ENCODE data around the gene PTGR2. TPM values are rescaled to one million over a fixed set of nuclear protein-coding genes. Genes with fewer than 3 reads are reported as not detected.
A peak's percentile ranks its signal among the peaks of the same experiment; 100 is the strongest.

Gene PTGR2
- total and polyA plus RNA-seq, 2 donors (not counting 1 experiment from before 2014, with no cell fraction given), result 1.2 to 4.5 TPM

GRCh38 chr14:73829526-73830431, 21.9 kb upstream of the PTGR2 start:
- Histone ChIP-seq H3K4me1 (ENCODE audit: control insufficient read depth in 2 of 2, insufficient read depth in 2 of 2, low read length in 2 of 2) (no peaks in the 10 kb centered on the region), H3K4me2 (replicated peaks; ENCODE audit: low read depth, low read length, poor library complexity, severe bottlenecking) (no peak overlapping the region), H3K79me2 (ENCODE audit: control insufficient read depth, insufficient read depth, low read length) (no peaks in the 10 kb centered on the region), H3K9ac (ENCODE audit: low read length) (no peak overlapping the region), H3K27ac (ENCODE audit: low read length in 2 of 2) (no peak overlapping the region), H4K20me1 (ENCODE audit: control insufficient read depth, insufficient read depth, low read length, poor library complexity, severe bottlenecking) (no peaks in the 10 kb centered on the region), H3K9me3 (ENCODE audit: control extremely low read depth in 1 of 3, control insufficient read depth in 2 of 3, insufficient read depth in 1 of 3, low read length in 2 of 3) (no peaks in the 10 kb centered on the region), H2AFZ (ENCODE audit: insufficient read depth, low read depth, low read length, poor library complexity, severe bottlenecking) (peak overlapping the region; percentile 30), H3K4me3 (ENCODE audit: control extremely low read depth in 1 of 5, extremely low read depth in 1 of 5, insufficient read depth in 1 of 5, low read depth in 2 of 5, low read length in 4 of 5) (no peak overlapping the region), H3K36me3 (replicated peaks in 1 of 2; ENCODE audit: control extremely low read depth in 1 of 2, control insufficient read depth in 1 of 2, extremely low read depth in 1 of 2, insufficient read depth in 2 of 2, low read length in 1 of 2) (no peaks in the 10 kb centered on the region), H3K27me3 (replicated peaks in 1 of 4; ENCODE audit: control extremely low read depth in 1 of 4, control insufficient read depth in 3 of 4, insufficient read depth in 4 of 4, low read length in 3 of 4) (no peaks in the 10 kb centered on the region)
- H3K27me3 Mint-ChIP-seq, result no peaks in the 10 kb centered on the region
- no peak for ATAC-seq (ENCODE audit: low read depth)
- peaks cover 4% of the 10 kb centered on the region for H3K4me1 Mint-ChIP-seq
- TF ChIP-seq CTCF (IDR thresholded peaks at IDR 0.05), result no peak
- TF ChIP-seq EZH2 (IDR thresholded peaks at IDR 0.05; ENCODE audit: borderline replicate concordance, insufficient read depth, low read depth, low read length, poor library complexity, severe bottlenecking), result no peak
- no peak overlapping the region for H3K27ac Mint-ChIP-seq
- no peak overlapping the region for H3K4me3 Mint-ChIP-seq
- H3K9me3 Mint-ChIP-seq (ENCODE audit: insufficient read depth), result no peaks in the 10 kb centered on the region
- POLR2A ChIA-PET, result no interaction called here
- CTCF ChIA-PET, result interaction anchor here (0.5 to 13.1 kb wide), 4 partner anchors 21 to 207 kb away, joined by 3 to 299 read pairs (median 6); partner anchors contain the start of genes PTGR2 and ZNF410
- intact Hi-C loops (cut with micrococcal nuclease), result loop anchor here (5.0 kb wide), 1 partner anchor 197 kb away; no protein-coding TSS in a partner anchor
- 96% methylated on average over 3 of the region's 9 CpGs for WGBS (ENCODE audit: insufficient coverage)
- no peak for DNase-seq

- no peaks in the 10 kb centered on the region for H3K4me1 ChIP-seq (ENCODE audit: control insufficient read depth in 2 of 2, insufficient read depth in 2 of 2, low read length in 2 of 2)
- no peaks in the 10 kb centered on the region for H3K27me3 Mint-ChIP-seq
- CTCF ChIA-PET, result interaction anchor here (13.1 kb wide), 1 partner anchor 104 kb away, joined by 299 read pairs; no protein-coding TSS in a partner anchor
- ATAC-seq (ENCODE audit: low read depth) (no peak), DNase-seq (no peak)
- H3K9ac ChIP-seq (ENCODE audit: low read length), result no peak overlapping the region
- no peak overlapping the region for H3K27ac ChIP-seq (ENCODE audit: low read length in 2 of 2)
- POLR2A ChIA-PET, result no interaction called here
- H3K4me2 ChIP-seq (replicated peaks; ENCODE audit: low read depth, low read length, poor library complexity, severe bottlenecking), result no peak overlapping the region
- no peak for TF ChIP-seq EZH2 (IDR thresholded peaks at IDR 0.05; ENCODE audit: borderline replicate concordance, insufficient read depth, low read depth, low read length, poor library complexity, severe bottlenecking)
- TF ChIP-seq CTCF (IDR thresholded peaks at IDR 0.05), result no peak
- no CpG with 5 or more reads among the region's 1 CpG for WGBS (ENCODE audit: insufficient coverage)
- H3K27me3 ChIP-seq (replicated peaks in 1 of 4; ENCODE audit: control extremely low read depth in 1 of 4, control insufficient read depth in 3 of 4, insufficient read depth in 4 of 4, low read length in 3 of 4), result no peaks in the 10 kb centered on the region
- H3K4me1 Mint-ChIP-seq, result peaks cover 4% of the 10 kb centered on the region
- no peak overlapping the region for H3K4me3 ChIP-seq (ENCODE audit: control extremely low read depth in 1 of 5, extremely low read depth in 1 of 5, insufficient read depth in 1 of 5, low read depth in 2 of 5, low read length in 4 of 5)
- intact Hi-C loops (cut with micrococcal nuclease), result no loop called here
- H3K27ac Mint-ChIP-seq, result no peak overlapping the region
- H3K36me3 ChIP-seq (replicated peaks in 1 of 2; ENCODE audit: control extremely low read depth in 1 of 2, control insufficient read depth in 1 of 2, extremely low read depth in 1 of 2, insufficient read depth in 2 of 2, low read length in 1 of 2), result no peaks in the 10 kb centered on the region
- H3K4me3 Mint-ChIP-seq, result no peak overlapping the region
- no peaks in the 10 kb centered on the region for H4K20me1 ChIP-seq (ENCODE audit: control insufficient read depth, insufficient read depth, low read length, poor library complexity, severe bottlenecking)
- no peaks in the 10 kb centered on the region for H3K9me3 Mint-ChIP-seq (ENCODE audit: insufficient read depth)
- no peaks in the 10 kb centered on the region for H3K79me2 ChIP-seq (ENCODE audit: control insufficient read depth, insufficient read depth, low read length)
- no peak overlapping the region for H2AFZ ChIP-seq (ENCODE audit: insufficient read depth, low read depth, low read length, poor library complexity, severe bottlenecking)
- no peaks in the 10 kb centered on the region for H3K9me3 ChIP-seq (ENCODE audit: control extremely low read depth in 1 of 3, control insufficient read depth in 2 of 3, insufficient read depth in 1 of 3, low read length in 2 of 3)
Measured at GRCh38 chr14:73833034-73833433, 18.6 kb upstream of the PTGR2 start.
